HG03342 (cell line): ENCODE results near the gene RPTOR.

ENCODE experiments used
- ATAC-seq: cut with Tn5 transposase; IDR thresholded peaks from one replicate; pipeline ENCODE4 v1.9.1; 2021; ENCODE audit warnings: mild to moderate bottlenecking, moderate library complexity; ENCODE audit not compliant: unreplicated experiment

Gene RPTOR

DNA sequence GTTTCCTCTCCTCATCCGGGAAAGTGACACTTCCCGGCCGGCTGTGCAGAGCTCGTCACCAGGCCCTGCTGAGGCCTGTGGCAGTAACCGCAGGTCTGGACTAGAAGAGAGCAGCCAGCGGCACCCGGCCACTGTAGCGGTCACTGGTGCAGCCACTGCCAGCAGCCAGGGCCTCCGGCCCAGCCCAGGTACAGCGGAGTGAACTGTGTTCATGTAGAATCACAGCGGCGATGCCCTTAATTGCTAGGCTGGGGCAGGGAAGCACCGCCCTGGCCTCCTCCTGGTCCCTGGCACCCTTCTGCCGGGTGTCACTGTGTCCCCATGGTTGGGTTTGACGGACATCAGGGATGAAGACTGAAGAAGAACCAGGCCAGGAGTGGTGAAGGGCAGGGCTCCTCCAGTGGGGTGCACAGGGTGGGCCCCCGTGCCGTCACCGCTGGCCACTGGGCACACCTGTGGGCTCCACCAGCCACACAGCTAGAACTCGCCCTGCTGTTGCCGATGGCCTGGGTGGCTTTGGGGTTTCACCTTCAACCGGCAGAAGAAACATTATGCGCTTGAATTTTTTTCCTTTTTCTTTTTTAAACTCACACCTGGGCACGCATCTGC lies 281.8 kb downstream of the RPTOR start:
- no peak for ATAC-seq

DNA sequence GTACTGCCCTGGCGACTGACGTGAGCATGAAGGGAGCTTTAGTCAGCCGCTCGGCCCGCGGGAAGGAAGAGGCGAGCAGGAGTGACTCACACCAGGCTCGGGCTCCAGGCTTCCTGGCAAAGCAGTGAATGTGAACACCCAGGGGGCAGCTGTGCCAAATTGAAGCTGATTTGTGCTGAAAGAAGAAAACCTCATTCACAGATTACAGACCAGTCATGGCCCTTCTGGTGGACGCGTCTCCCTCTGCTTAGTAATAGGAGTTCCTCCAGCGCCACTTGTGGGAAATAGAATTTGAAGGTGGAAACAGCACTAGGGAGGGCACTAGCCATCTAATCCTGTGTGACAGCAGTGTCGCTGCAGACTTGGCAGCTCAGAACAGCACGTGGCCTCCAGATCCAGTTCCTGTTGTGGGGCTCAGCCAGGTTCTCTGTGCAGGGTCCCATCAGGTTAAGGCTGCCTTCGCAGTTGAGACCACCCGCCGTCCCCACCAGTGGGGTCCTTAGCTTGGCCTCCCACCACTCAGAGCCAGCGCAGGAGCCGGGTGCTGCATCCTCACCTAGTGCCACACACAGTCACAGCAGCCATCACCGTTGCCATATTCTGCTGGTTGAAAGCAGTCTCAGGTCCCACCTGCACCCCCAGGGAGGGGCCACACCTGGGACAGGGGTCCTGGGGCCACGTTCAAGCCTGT lies 282.5 kb downstream of the RPTOR start:
- ATAC-seq = no peak

DNA sequence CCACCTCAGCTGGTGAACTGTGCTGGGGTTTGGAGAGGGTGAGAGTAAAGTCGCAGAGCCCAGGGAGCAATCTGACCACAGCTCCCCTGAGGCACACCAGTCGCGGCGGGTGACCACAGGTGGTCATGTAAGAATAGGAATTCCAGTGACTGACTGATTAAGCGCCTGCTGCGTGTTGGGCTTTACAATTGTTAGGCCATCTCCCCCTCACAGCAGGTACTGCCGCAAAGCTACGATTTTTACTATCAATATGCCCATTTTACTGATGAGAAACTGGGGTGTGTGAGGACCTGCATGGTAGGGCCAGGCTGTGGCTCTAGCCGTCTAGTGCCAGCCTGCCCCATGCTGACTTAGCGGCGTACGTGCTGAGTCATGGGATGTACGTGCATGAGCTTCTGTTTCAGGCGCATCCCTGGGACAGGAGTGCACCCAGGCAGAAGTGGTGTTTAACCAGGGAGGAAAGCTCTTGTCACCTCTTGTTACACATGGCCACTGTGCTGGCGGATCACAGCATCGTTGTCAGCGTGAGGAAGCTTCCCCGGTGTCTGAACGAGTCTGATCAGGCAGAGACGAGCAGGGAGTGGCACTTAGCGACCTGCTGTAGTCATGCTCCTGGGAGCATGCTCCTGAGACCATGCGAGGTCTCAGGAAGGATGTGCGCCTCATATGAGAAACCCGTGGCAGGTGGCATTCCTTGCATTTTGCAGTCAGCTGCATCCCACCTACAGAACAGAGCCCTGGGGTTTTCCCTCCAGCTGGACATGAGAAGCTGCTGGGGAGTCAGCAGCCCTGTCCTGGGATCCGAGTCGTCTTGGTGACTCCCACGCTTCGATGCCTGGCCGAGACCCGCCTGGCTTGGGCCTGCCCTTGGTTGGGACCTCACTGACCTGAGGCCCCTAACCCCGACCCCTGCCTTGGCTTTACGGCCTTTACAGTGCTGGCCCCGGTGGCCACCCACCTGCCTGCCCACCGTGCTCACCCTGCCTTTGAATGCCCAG lies 283.3 kb downstream of the RPTOR start:
- no peak for ATAC-seq

GRCh38 chr17:80829166-80829813 lies 284.7 kb downstream of the RPTOR start:
- ATAC-seq = no peak

- no peak for ATAC-seq
These were observed 285.6 kb downstream of the RPTOR start for GRCh38 chr17:80830020-80830780.

DNA sequence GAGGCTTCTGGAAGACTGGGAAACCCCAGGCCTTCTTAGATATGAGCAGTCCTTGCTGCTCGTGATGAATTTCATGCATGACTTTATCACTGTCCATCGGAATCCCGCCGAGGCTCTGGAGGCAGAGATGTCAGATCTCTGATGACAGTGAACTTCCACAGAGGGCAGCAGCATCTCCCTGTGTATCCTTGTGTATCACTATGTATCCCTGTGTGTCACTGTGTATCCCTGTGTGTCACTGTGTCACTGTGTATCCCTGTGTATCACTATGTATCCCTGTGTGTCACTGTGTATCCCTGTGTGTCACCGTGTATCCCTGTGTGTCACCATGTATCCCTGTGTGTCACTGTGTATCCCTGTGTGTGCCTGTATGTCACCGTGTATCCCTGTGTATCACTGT lies 286.9 kb downstream of the RPTOR start:
- no peak for ATAC-seq

GRCh38 chr17:80832266-80832676 lies 287.6 kb downstream of the RPTOR start:
- no peak for ATAC-seq

GRCh38 chr17:80832888-80833583 lies 288.4 kb downstream of the RPTOR start:
- peak; percentile 75 for ATAC-seq

GRCh38 chr17:80833952-80834892 lies 289.6 kb downstream of the RPTOR start:
- ATAC-seq = no peak

GRCh38 chr17:80834893-80835275 lies 290.2 kb downstream of the RPTOR start:
- no peak for ATAC-seq

- no peak for ATAC-seq
These were observed 291.4 kb downstream of the RPTOR start for GRCh38 chr17:80835816-80836657.

- no peak for ATAC-seq
These were observed 292.0 kb downstream of the RPTOR start for GRCh38 chr17:80836658-80836965.

- ATAC-seq = no peak
These were observed 292.4 kb downstream of the RPTOR start for GRCh38 chr17:80836971-80837481.

DNA sequence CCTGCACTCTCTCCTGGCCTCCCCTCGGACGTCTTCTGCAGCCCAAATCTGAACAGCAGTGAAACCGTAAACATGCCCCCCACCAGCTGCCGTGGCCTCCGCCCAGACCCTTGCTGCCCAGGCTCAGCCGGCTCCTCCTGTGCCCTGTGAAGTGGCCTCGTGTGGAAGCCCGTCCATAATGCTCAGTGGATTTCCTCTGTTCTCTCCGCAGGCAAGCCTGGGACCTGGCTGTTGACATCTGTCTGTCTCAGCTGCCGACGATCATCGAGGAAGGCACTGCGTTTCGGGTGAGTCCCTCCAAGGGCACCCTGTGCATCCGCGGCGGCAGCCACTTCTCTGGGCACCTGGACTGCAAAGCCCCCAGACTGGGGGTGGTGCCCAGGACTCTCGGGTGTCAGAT lies 293.1 kb downstream of the RPTOR start:
- no peak for ATAC-seq

DNA sequence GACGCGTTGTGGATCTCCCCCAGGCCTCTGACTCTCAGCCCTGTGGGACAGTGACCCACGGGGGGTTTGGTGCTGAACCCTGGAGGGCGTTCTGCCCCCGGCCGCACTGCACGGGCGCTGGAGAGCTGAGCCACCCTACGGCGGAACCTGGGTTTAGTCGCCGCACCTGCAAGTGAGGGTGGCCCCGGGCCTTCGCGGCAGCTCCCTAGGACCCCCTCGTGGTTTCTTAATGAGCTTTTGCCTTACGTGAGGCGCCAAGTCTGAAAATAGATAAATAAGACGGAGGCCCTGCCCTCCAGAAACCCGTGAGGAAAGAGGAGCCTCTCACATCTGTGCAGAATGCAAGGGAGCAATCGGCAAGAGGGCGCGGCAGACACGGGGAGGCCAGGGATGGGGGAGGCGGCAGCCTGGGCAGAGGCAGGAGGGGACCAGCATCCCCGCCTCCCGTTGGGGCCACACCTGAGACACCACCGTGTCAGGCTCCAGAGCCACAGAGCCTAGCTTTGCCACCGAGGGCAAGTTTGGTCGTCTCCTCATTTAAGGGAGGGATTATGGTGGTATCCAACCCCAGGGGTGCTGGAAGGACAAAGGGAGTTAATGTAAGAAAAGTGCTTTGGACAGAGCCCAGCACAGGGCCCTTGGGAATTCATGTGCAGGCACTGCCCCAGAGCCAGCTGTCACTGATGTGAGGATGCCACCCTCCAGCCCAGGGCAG lies 293.8 kb downstream of the RPTOR start:
- ATAC-seq = no peak

- no peak for ATAC-seq
These were observed 294.3 kb downstream of the RPTOR start for GRCh38 chr17:80839026-80839345.

- ATAC-seq = no peak
These were observed 294.9 kb downstream of the RPTOR start for GRCh38 chr17:80839511-80839941.
